ENCODE results near the gene EZH1. TPM values are rescaled to one million over a fixed set of nuclear protein-coding genes. Genes with fewer than 3 reads are reported as not detected.

EZH1 gene
- total RNA-seq, 2 donors from 2014 or later = 32.2 to 33.5 TPM

DNA sequence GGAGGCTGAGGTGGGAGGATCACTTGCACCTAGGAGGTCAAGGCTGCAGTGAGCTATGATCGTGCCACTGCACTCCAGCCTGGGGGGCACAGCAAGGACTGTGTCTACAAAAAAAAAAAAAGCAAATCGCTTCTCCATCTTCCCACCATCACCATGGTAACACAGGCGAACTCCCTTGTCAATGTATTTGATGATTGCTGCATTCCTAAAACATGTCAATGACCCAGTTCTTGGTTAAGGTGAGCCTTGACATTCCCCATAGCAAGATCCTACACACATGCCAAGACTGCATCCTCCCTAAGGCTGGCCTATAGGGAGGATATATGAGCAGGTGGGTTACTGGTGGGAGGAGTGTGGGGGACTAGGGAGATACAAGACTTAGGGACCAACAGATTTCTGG, 50.3 kb downstream of the EZH1 start:
- no peak overlapping the region for H3K27ac Mint-ChIP-seq
- no peaks in the 10 kb centered on the region for H3K9me3 Mint-ChIP-seq
- H3K4me1 Mint-ChIP-seq (ENCODE audit: low read depth in 2 of 2) = no peaks in the 10 kb centered on the region
- H3K36me3 Mint-ChIP-seq = no peaks in the 10 kb centered on the region
- H3K4me3 Mint-ChIP-seq = no peak overlapping the region
- DNase-seq (ENCODE audit: low spot score) = no peak
- no peak for ATAC-seq
- no peaks in the 10 kb centered on the region for H3K27me3 Mint-ChIP-seq

DNA sequence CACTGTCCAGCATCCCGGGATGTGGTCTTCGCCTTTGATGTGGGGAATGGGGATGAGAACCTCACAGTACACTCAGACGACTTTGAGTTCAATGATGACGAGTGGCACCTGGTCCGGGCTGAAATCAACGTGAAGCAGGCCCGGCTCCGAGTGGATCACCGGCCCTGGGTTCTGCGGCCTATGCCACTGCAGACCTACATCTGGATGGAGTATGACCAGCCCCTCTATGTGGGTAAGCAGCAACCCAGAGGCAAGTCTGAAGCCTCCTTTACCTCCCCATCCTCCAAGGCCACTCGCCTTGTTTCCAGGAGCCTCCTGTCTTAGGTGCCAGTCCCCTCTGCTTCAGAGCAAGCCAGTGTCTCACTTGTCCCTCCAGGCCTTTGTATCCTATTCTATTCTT, 52.4 kb downstream of the EZH1 start:
- H3K9me3 Mint-ChIP-seq = no peaks in the 10 kb centered on the region
- ATAC-seq (no peak), DNase-seq (ENCODE audit: low spot score) (no peak)
- no peak overlapping the region for H3K4me3 Mint-ChIP-seq
- H3K36me3 Mint-ChIP-seq = no peaks in the 10 kb centered on the region
- H3K4me1 Mint-ChIP-seq (ENCODE audit: low read depth in 2 of 2) = no peaks in the 10 kb centered on the region
- H3K27me3 Mint-ChIP-seq = peaks cover 0 to 2% of the 10 kb centered on the region in 2 donors
- H3K27ac Mint-ChIP-seq = no peak overlapping the region

DNA sequence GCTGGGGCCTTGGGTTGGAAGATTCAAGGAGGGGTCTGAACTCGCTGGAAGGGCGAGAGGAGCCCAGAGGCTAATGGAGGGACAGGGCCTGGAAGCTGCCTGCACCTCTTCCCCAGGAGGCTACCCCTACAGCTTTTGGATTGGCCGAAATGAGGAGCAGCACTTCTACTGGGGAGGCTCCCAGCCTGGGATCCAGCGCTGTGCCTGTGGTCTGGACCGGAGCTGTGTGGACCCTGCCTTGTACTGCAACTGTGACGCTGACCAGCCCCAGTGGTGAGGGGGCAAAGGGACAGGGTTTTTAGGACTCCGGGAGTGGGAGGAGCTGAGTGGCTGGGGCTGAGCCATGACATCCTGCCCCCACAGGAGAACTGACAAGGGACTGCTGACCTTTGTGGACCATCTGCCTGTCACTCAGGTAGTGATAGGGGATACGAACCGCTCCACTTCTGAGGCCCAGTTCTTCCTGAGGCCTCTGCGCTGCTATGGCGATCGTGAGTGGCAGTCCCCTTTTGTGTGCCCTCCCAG, 53.8 kb downstream of the EZH1 start:
- H3K27ac Mint-ChIP-seq = no peak overlapping the region
- peaks cover 0 to 2% of the 10 kb centered on the region in 2 donors for H3K27me3 Mint-ChIP-seq
- ATAC-seq (no peak), DNase-seq (ENCODE audit: low spot score) (no peak)
- no peaks in the 10 kb centered on the region for H3K4me1 Mint-ChIP-seq (ENCODE audit: low read depth in 2 of 2)
- no peaks in the 10 kb centered on the region for H3K36me3 Mint-ChIP-seq
- H3K9me3 Mint-ChIP-seq = no peaks in the 10 kb centered on the region
- no peak overlapping the region for H3K4me3 Mint-ChIP-seq

GRCh38 chr17:42690596-42690995, 54.2 kb downstream of the EZH1 start:
- H3K36me3 Mint-ChIP-seq = no peaks in the 10 kb centered on the region
- ATAC-seq (no peak), DNase-seq (ENCODE audit: low spot score) (no peak)
- H3K4me3 Mint-ChIP-seq = no peak overlapping the region
- no peak overlapping the region for H3K27ac Mint-ChIP-seq
- no peaks in the 10 kb centered on the region for H3K9me3 Mint-ChIP-seq
- H3K4me1 Mint-ChIP-seq (ENCODE audit: low read depth in 2 of 2) = no peaks in the 10 kb centered on the region
- peaks cover 0 to 7% of the 10 kb centered on the region in 2 donors for H3K27me3 Mint-ChIP-seq

DNA sequence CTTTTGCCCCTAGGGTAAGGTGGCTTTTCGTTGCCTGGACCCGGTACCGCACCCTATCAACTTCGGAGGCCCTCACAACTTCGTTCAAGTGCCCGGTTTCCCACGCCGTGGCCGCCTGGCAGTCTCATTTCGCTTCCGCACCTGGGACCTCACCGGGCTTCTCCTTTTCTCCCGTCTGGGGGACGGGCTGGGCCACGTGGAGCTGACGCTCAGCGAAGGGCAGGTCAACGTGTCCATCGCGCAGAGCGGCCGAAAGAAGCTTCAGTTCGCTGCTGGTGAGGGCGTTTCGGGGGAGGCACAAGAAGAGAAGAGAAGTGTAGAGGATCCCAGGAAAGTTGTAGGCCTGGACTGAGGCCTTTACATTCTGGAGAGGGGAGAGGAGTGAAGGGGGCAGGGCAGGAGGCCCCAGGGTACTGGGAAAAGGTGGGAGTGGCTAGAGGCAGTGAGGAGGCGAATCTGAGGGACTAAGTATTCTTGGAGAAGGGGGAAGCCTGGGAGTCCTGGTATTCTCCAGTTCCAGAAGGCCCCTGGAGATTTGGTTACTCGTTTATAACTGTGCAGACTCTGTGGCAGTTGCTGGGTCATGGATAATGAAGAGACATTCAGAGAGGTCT, 57.0 kb downstream of the EZH1 start:
- DNase-seq (ENCODE audit: low spot score) (no peak), ATAC-seq (no peak)
- Mint-ChIP-seq H3K36me3 (no peaks in the 10 kb centered on the region), H3K9me3 (no peaks in the 10 kb centered on the region), H3K27me3 (peaks cover 15 to 27% of the 10 kb centered on the region in 2 donors), H3K4me1 (ENCODE audit: low read depth in 2 of 2) (peaks cover 6% of the 10 kb centered on the region in 2 donors), H3K4me3 (no peak overlapping the region), H3K27ac (no peak overlapping the region)

- H3K27ac Mint-ChIP-seq = no peak overlapping the region
These were observed 58.2 kb downstream of the EZH1 start for GRCh38 chr17:42686520-42687128.

DNA sequence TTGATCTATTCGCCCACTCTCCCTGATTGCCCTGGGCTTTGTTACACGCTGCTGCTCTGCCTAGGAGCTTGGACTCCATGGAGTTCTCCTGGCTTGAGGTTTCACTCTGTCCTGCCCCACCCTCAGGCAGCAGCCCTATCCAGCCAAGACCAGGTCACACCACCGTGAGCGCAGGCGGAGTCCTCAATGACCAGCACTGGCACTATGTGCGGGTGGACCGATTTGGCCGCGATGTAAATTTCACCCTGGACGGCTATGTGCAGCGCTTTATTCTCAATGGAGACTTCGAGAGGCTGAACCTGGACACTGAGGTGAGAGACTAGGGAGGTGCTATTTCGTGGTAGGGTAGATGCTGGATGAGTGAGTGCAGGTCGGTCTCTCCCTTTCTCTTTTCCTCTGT, 59.0 kb downstream of the EZH1 start:
- no peak overlapping the region for H3K27ac Mint-ChIP-seq
- ATAC-seq = no peak

More at GRCh38 chr17:42686520-42687128, 58.2 kb downstream of the EZH1 start:
- Mint-ChIP-seq H3K4me1 (ENCODE audit: low read depth in 2 of 2) (peaks cover 15 to 17% of the 10 kb centered on the region in 2 donors), H3K27me3 (peaks cover 27 to 36% of the 10 kb centered on the region in 2 donors), H3K4me3 (no peak overlapping the region), H3K36me3 (no peaks in the 10 kb centered on the region), H3K9me3 (no peaks in the 10 kb centered on the region)
- DNase-seq (ENCODE audit: low spot score) (no peak), ATAC-seq (no peak)

DNA sequence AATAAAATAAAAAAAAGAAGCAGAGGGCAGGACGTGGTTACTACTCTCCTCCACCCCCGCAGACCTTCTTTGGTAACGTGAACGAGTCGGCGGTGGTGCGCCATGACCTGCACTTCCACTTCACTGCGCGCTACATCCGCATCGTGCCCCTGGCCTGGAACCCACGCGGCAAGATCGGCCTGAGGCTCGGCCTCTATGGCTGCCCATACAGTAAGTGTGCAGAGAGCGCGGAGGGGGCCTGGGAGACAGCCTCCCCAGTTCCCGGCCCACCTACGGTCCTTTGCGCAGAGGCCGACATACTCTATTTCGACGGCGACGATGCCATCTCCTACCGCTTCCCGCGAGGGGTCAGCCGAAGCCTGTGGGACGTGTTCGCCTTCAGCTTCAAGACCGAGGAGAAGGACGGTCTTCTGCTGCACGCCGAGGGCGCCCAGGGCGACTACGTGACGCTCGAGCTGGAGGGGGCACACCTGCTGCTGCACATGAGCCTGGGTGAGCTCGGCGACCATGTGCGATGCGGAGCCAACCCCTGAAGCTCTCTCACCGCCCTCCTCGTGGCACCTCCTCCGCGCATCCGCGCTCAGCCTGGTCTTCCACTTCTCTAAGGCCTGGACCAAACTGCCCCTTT, 59.8 kb downstream of the EZH1 start:
- Mint-ChIP-seq H3K27ac (no peak overlapping the region), H3K4me1 (ENCODE audit: low read depth in 2 of 2) (peaks cover 22 to 23% of the 10 kb centered on the region in 2 donors), H3K4me3 (no peak overlapping the region), H3K27me3 (peaks cover 32 to 44% of the 10 kb centered on the region in 2 donors), H3K9me3 (no peaks in the 10 kb centered on the region), H3K36me3 (no peaks in the 10 kb centered on the region)
- DNase-seq (ENCODE audit: low spot score) (no peak), ATAC-seq (no peak)

More for the DNA sequence above, 59.0 kb downstream of the EZH1 start:
- Mint-ChIP-seq H3K27me3 (peaks cover 32 to 41% of the 10 kb centered on the region in 2 donors), H3K36me3 (no peaks in the 10 kb centered on the region), H3K9me3 (no peaks in the 10 kb centered on the region), H3K4me3 (no peak overlapping the region), H3K4me1 (ENCODE audit: low read depth in 2 of 2) (peaks cover 20 to 22% of the 10 kb centered on the region in 2 donors)
- DNase-seq (ENCODE audit: low spot score) = no peak

DNA sequence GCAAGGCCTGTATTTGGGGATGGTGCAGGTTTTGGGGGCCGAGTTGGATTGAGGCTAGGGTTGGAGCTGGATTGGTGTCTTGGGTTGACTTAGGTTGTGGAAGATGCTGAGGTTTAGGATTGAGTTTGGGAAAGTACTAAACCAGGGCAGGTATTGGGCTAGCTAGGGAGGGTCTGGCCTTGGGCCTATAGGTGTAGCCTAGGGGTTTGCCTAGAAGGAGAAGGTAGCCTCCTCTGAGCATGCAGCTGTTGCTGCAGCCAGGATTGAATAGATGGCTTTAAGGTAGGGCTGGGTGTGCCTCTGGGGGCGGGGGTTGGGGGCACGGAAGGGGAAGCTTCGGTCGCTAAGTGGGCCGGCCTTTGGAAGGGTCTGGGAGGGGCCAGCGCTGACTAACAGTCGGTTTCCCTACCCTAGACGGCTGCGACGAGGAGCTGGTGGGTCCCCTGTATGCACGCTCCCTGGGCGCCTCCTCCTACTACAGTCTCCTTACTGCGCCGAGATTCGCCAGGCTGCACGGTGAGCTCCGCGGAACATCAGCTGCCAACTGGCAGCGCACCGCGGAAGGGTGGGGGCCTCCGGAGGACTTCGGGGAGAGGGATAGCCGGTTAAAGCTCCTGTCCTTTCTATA, 61.3 kb downstream of the EZH1 start:
- H3K27me3 Mint-ChIP-seq = peaks cover 32 to 46% of the 10 kb centered on the region in 2 donors
- no peak overlapping the region for H3K27ac Mint-ChIP-seq
- H3K9me3 Mint-ChIP-seq = no peaks in the 10 kb centered on the region
- no peaks in the 10 kb centered on the region for H3K36me3 Mint-ChIP-seq
- H3K4me1 Mint-ChIP-seq (ENCODE audit: low read depth in 2 of 2) = peaks cover 28 to 30% of the 10 kb centered on the region in 2 donors
- DNase-seq (ENCODE audit: low spot score) = no peak
- no peak overlapping the region for H3K4me3 Mint-ChIP-seq
- no peak for ATAC-seq

GRCh38 chr17:42682722-42683403, 62.0 kb downstream of the EZH1 start:
- Mint-ChIP-seq H3K9me3 (no peaks in the 10 kb centered on the region), H3K27ac (peak overlapping the region in 1 of 2 donors; percentile 35), H3K36me3 (no peaks in the 10 kb centered on the region), H3K4me1 (ENCODE audit: low read depth in 2 of 2) (peaks cover 33 to 35% of the 10 kb centered on the region in 2 donors), H3K4me3 (peak overlapping the region; percentile 65), H3K27me3 (peaks cover 32 to 45% of the 10 kb centered on the region in 2 donors)
- no peak for DNase-seq (ENCODE audit: low spot score)
- no peak for ATAC-seq

- H3K27me3 Mint-ChIP-seq = peaks cover 33 to 44% of the 10 kb centered on the region in 2 donors
These were observed 62.7 kb downstream of the EZH1 start, which contains the start of gene CNTNAP1 for GRCh38 chr17:42681976-42682721. TSS of gene CNTNAP1 (plus strand) at chr17:42682531. CDS start at chr17:42682830, 299 bp downstream.

GRCh38 chr17:42680331-42680808, 64.5 kb downstream of the EZH1 start:
- peaks cover 39 to 44% of the 10 kb centered on the region in 2 donors for H3K4me1 Mint-ChIP-seq (ENCODE audit: low read depth in 2 of 2)
- H3K27ac Mint-ChIP-seq = no peak overlapping the region
- no peaks in the 10 kb centered on the region for H3K9me3 Mint-ChIP-seq
- DNase-seq (ENCODE audit: low spot score) (no peak), ATAC-seq (no peak)
- H3K27me3 Mint-ChIP-seq = peaks cover 39 to 40% of the 10 kb centered on the region in 2 donors
- H3K36me3 Mint-ChIP-seq = no peaks in the 10 kb centered on the region
- H3K4me3 Mint-ChIP-seq = peak overlapping the region; percentile 71

More at GRCh38 chr17:42681976-42682721, 62.7 kb downstream of the EZH1 start, which contains the start of gene CNTNAP1:
- Mint-ChIP-seq H3K27ac (peak within 1 kb of the TSS; percentile 35 to 60), H3K9me3 (no peaks in the 10 kb centered on the region), H3K36me3 (no peaks in the 10 kb centered on the region), H3K4me3 (peak within 1 kb of the TSS; percentile 65), H3K4me1 (ENCODE audit: low read depth in 2 of 2) (peaks cover 35 to 39% of the 10 kb centered on the region in 2 donors)
- DNase-seq (ENCODE audit: low spot score) (no peak), ATAC-seq (no peak)
